Ishikawa (cell line): ENCODE measurements around the gene LINGO1.

Source experiments
- CEBPB ChIP-seq: IDR thresholded peaks from 2 replicates; pipeline ENCODE4 v1.6.1; 2012
- EP300 ChIP-seq: IDR thresholded peaks from 2 replicates; pipeline ENCODE4 v1.6.1; 2012; ENCODE audit warnings: borderline replicate concordance
- FOXM1 ChIP-seq: IDR thresholded peaks from 2 replicates; pipeline ENCODE4 v1.6.1; 2012; ENCODE audit warnings: low read depth, borderline replicate concordance
- NFIC ChIP-seq: IDR thresholded peaks from 2 replicates; pipeline ENCODE4 v1.6.1; 2012
- RAD21 ChIP-seq: IDR thresholded peaks from 2 replicates; pipeline ENCODE4 v1.6.1; 2012; ENCODE audit warnings: low read depth
- TCF12 ChIP-seq: IDR thresholded peaks from 2 replicates; pipeline ENCODE4 v1.6.1; 2012; ENCODE audit warnings: low read depth
- TEAD4 ChIP-seq: IDR thresholded peaks from 2 replicates; pipeline ENCODE4 v1.6.1; 2012
- YY1 ChIP-seq: IDR thresholded peaks from 2 replicates; pipeline ENCODE4 v1.6.1; 2012; ENCODE audit warnings: low read depth
- TF ChIP-seq, protein P1 (sequence below): IDR thresholded peaks from 2 replicates; pipeline ENCODE4 v1.6.1; 2012
- TF ChIP-seq, protein P2 (sequence below): IDR thresholded peaks from 2 replicates; pipeline ENCODE4 v1.6.1; 2012

DNA sequence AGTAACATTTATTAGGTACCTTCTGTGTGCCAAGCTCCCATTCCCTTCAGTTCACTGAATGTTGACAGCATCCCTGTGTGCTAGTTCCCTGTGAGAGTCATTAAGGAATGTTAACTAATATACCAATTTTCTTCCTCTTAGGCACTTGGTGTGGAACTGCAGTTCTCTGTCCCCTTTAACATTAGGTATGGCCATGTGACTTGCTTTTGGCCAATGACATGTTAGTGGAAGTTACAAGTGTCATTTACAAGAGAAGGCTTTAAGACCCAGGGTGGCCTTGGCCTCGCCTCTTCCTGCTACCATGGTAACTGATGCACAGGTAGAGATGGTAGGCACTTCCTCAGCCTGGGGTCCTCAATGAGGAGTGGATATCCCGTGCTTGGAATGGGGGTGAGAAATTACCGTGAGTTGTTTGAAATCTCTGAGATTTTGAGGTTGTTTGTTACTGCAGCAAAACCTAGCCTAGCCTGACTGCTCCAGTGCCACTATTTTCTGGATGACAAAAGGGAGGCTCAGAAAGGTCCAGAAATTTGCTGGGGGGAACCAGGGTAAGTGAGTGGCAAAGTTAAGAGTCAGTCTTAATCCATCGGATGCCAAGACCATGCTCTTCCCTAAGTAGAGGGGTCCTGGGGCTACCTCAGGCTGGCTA is 21.2 kb upstream of the LINGO1 start:
- no peak for TF ChIP-seq YY1
- TF ChIP-seq TCF12: no peak
- TF ChIP-seq NFIC: no peak
- no peak for TF ChIP-seq TEAD4
- no peak for TF ChIP-seq EP300
- no peak for TF ChIP-seq RAD21
- TF ChIP-seq, protein P1, sequence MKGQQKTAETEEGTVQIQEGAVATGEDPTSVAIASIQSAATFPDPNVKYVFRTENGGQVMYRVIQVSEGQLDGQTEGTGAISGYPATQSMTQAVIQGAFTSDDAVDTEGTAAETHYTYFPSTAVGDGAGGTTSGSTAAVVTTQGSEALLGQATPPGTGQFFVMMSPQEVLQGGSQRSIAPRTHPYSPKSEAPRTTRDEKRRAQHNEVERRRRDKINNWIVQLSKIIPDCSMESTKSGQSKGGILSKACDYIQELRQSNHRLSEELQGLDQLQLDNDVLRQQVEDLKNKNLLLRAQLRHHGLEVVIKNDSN: peak; percentile 75
- TF ChIP-seq, protein P2, sequence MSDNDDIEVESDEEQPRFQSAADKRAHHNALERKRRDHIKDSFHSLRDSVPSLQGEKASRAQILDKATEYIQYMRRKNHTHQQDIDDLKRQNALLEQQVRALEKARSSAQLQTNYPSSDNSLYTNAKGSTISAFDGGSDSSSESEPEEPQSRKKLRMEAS: no peak
- no peak for TF ChIP-seq FOXM1
- TF ChIP-seq CEBPB: no peak
